SIG-M5 treated with dmso at 0.1 percent for 504 hours (cell line): Measurements from ENCODE around the gene PLXNB1.
"Not testable (repeated sequence)": the region's sequence is repeated elsewhere in the genome, so short reads cannot be mapped to it uniquely, and the experiment has no call there.

Experiments
- DNase-seq: peaks from one replicate; lab custom pipeline; 2025; ENCODE audit not compliant: unreplicated experiment; lab: John Stamatoyannopoulos, UW

The PLXNB1 gene

DNA sequence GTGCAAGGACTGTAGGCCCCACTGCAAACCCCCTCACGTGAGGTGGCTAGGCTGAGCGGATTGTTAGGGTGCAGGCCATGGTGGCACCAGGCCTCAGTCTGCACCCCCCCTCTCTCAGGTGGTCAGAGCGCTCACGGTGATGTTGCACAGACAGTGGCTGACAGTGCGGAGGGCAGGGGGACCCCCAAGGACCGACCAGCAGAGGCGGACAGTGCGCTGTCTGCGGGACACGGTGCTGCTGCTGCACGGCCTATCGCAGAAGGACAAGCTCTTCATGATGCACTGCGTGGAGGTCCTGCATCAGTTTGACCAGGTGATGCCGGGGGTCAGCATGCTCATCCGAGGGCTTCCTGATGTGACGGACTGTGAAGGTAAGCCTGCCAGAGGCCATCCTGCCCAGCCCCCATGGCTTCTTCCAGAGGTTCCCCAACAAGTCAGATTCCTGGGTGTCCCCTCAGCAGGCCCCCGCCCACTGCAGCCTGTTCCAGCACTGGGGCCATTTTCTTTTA, 34.9 kb upstream of the PLXNB1 start:
- DNase-seq, result no peak

DNA sequence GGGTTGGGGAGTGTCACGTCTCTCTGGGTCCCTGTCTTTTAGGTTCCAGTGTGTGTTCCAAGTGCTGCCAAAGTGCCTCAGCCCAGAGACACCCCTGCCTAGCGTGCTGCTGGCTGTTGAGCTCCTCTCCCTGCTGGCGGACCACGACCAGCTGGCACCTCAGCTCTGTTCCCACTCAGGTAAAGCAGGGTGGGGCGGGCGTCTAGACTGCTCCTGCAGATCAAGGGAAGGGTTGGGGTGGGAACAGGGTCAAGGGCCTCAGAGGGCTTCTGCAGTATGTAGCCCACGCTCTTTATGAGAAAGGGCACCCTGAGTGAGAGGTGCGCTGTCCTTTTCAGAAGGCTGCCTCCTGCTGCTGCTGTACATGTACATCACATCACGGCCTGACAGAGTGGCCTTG, 33.8 kb upstream of the PLXNB1 start:
- no peak for DNase-seq

DNA sequence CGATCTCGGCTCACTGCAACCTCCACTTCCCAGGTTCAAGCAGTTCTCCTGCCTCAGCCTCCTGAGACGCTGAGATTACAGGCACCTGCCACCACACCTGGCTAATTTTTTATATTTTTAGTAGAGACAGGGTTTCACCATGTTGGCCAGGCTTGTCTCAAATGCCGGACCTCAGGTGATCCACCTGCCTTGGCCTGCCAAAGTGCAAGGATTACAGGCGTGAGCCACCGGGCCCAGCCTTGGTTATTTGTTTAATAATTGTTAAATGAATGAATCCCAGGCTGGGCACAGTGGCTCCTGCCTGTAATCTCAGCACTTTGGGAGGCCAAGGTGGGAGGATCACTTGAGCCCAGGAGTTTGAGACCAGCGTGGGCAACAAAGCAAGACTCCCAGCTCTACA, 31.9 kb upstream of the PLXNB1 start:
- not testable (repeated sequence) for DNase-seq

DNA sequence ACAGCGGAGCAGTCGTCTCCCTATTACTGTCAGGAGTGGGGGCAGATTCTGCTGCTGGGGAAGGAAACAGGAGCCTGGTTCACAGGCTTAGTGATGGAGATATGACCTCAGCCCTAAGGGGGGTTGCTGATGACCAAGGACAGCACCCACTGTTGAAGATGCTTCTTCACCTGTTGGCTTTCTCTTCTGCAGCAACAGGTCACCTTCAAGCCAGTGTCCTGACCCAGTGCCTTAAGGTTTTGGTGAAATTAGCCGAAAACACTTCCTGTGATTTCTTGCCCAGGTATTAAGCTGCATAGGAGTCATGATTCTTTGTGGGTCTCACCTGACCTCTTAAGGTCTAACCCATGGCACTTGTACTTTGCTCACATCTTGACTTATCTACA, 30.6 kb upstream of the PLXNB1 start:
- DNase-seq, result no peak

DNA sequence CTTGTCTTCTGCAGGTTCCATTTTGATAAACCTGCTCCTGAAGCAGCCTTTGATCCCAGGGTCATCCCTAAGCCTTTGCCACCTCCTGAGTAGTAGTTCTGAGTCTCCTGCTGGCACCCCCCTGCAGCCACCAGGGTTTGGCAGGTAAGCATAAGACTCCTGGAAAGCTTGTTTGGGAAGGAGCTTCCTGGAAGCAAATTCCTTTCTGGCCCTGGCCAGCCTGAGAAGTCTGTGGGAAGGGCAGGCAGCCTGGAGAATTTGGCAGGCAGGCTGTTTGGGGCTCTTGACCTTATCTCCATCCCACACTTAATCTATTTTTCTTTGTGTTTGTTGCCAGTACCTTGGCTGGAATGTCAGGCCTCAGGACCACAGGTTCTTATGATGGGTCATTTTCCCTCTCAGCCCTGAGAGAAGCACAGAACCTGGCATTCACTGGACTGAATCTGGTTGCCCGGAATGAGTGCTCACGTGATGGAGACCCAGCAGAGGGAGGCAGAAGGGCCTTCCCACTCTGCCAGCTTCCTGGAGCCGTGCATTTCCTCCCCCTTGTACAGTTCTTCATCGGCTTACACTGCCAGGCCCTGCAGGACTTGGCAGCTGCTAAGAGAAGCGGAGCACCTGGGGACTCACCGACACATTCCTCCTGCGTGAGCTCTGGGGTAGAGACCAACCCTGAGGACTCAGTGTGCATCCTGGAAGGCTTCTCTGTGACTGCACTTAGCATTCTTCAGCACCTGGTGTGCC, 30.1 kb upstream of the PLXNB1 start:
- DNase-seq, result no peak

DNA sequence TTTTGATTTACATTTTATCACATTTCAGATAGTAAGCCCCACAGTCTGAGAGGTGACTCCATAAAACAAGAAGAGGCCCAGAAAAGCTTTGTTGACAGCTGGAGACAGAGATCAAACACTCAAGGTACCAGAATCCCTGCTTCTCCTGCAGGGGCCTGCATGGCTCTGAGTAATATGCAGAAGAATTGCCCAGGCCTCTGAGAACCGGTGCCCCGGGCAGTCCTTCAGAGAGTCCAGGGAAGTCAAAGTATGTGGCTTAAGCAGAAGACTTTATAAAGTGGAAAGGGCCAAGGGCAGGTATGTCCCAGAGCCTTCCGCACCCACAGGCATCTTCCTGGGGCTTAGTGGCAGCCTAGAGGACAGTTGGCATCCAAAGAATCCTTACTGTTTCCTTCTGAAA, 29.4 kb upstream of the PLXNB1 start:
- DNase-seq, result no peak

DNA sequence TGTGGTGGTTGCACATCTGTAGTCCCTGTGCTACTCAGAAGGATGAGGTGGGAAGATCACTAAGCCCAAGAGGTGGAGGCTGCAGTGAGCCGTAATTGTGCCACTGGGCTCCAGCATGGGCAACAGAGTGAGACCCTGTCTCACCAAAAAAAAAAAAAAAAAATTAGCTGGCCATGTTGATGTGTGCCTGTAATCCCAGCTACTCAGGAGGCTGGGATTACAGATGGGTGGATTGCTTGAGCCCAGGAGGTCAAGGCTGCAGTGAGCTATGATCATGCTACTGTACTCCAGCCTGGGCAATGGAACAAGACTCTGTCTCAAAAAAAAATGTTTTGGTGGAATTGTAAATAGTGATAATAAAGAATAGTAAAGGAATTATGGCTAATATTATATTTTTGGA, 26.6 kb upstream of the PLXNB1 start:
- no peak for DNase-seq

DNA sequence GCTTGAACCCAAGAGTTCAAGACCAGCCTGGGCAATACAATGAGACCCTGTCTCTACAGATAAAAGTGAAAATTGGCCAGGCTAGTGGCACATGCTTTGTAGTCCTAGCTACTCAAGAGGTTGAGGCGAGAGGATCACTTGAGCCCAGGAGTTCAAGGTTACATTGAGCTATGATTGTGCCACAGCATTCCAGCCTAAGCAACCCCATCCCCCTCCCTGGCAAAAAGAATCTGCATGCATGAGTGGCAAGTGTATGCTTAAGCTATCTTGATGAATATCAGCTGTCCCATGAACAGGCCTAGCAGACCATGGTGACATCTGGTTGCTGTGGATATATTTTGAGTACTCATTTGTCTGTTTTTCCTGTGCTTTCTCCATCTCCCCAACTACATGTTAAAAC, 21.4 kb upstream of the PLXNB1 start:
- no peak for DNase-seq

DNA sequence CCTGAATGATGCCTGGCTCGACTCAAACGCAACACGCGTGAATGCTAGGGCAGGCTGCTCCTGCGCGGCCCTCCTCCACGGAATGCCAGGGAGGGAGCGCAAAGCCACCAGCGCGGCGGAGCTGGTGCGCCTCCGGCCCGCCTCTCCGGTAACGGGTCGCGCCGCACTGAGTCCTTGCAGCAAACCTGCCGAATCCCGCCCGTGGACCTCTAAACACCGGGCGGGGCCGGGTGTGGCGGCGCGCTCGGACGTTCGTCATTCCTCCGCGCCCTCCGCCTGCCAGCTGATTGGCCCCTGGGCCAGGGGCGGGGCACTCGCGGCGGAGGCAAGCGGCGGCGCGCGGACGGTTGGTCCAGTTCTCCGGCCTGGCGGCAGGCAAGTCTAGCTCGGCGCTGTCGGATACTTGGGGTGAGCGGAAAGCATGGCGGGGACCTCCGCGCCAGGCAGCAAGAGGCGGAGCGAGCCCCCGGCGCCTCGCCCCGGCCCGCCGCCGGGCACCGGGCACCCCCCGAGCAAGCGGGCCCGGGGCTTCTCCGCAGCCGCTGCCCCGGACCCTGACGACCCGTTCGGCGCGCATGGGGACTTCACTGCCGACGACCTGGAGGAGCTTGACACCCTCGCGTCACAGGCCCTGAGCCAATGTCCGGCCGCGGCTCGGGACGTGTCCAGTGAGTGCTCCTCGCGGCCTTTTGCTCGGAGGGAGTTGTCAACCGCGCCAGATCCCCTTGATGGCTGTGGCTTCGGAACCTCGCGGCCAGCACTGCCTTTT, 16.7 kb upstream of the PLXNB1 start, which contains the start of gene ATRIP:
TSS of gene ATRIP (plus strand) at position 313 of the 769 bp plus-strand sequence. CDS start at position 422, 109 bp downstream.
- peak; percentile 85 for DNase-seq

DNA sequence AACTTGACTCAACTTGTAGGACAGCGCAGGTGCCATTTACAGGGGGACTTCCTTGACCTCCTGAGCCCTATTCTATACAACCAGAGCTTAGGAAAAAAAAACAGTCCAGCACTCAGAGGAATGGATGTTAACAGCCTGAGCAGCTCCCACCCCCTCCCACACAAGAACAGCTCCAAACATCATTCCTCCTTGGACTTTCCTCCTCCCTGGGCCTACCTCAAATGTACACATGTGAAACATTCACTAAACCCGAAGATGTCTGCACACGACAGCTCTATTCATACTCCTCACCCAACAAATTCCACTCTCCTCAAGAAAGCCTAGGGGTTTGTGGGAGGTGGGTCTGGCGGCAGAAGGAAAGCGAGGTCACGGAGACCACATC, 16.1 kb upstream of the PLXNB1 start:
- no peak for DNase-seq

DNA sequence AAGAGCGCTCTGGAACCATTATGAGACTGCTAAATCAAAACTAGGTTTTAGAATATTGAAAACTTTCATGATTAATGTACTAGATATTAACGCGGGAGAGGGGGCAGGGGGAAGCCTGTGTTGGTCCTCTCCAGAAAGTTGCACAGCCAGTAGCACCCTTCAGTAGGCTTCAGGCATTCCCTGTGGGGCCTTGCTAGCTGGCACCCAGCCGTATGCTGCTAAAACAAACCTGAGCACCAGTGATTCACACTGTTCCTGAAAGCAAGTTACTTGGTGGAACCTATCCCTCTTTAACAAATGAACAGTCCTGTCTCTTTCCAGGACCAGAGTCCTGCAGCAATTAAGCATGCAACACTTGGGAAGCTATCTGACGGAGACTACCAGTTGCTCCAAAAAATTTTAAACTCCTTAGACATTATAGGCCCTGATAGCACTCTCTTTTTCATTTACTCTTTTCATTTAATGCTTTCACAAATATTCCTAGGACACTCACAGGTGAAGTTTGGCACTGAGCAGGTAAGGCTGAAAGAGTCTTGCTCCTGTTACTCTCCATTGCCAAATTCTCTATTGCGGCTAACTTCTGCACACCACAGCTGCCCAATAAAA, 15.5 kb upstream of the PLXNB1 start:
- DNase-seq, result no peak

DNA sequence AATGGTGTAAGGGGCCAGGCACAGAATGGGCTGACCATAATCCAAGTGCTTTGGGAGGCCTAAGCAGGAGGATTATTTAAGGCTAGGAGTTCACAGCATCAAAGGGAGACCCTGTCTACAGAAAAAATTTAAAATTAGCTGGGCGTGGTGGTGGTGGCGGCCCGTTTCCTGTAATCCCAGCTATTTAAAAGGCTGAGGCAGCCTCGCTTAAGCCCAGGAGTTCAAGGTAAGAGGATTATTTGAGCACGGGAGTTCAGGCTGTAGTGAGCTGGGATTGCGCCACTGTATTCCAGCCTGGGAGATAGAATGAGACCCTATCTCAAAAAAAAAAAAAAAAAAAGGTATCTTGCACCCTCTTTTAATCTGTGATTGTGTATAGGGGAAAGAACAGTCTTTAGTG, 12.1 kb upstream of the PLXNB1 start:
- DNase-seq, result no peak

DNA sequence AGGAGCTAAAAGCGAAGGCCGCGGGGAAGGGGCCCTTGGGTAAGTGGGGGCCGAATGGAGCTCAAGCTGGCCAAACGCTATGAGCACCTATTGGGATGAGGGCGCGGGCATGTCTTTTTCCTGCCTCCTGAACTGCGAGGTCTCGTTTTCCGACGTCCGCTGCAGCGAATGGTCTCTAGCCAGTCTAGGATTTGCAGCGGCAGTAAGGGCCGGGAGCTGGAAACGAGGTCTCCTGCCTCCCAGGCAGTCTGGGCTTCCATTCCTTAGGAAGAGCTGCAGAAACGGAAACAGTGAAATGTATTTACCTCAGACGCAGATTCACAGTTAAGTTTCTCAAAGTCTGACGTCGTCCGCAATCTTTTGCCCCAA, 10.7 kb upstream of the PLXNB1 start:
- DNase-seq, result no peak

DNA sequence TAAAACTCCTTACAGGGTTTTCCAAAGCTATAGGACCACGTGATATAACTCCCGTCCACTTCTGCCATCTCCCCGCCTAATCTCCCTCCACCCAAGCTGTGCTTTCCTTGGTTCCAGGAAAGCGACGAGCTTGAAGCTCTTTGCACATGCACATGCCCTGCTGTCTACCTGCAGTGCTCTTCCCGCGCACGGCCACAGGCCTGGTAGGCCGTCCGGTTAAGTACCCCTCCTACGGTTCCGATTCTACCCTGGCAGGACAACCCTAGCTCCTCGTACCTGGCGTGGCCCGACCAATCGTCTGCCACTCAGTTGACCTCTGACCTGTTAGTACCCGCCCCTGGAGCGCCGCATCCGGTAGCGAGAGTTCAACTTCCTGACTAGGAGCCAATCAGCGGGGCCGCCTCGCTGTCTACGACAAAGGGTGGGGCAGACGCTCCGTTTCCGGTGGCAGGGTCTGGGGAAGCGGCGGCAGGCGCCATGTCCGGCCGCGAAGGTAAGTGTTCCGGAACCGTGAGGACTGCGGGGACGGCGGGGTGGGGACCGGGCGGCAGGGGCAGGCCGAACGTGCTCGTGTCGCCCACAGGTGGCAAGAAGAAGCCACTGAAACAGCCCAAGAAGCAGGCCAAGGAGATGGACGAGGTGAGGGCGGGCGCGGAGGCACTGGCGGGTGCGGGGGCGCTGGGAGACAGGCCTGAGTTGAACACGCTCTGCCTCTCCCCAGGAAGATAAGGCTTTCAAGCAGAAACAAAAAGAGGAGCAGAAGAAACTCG, 10.1 kb upstream of the PLXNB1 start, which contains the start of the genes CCDC51 and TMA7:
TSS of gene CCDC51 (minus strand) at position 300 of the 770 bp plus-strand sequence. CDS start 4,991 bp downstream, outside the sequence.
TSS of gene TMA7 (plus strand) at position 438 of the 770 bp plus-strand sequence. CDS start at position 478, 40 bp downstream.
- DNase-seq, result peak; percentile 97

DNA sequence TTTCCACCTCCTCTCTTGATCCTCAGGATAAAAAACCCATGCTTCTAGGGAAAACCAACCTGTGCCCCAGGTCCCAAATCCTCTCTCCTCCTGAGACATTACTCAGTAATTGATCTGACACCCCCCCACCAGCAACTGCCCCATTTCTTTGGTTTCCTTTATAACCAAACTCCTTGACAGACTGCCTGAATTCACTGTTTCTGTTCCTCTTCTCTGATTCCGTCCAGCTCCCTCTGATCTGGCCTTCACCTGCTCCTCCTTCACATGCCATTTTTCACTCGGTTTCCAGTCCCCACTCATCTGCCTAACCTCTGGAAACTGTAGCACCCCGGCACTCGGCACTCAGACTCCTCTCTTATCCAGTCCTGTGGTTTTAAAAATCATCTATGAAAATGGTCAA, 7.9 kb upstream of the PLXNB1 start:
- peak; percentile 36 for DNase-seq

DNA sequence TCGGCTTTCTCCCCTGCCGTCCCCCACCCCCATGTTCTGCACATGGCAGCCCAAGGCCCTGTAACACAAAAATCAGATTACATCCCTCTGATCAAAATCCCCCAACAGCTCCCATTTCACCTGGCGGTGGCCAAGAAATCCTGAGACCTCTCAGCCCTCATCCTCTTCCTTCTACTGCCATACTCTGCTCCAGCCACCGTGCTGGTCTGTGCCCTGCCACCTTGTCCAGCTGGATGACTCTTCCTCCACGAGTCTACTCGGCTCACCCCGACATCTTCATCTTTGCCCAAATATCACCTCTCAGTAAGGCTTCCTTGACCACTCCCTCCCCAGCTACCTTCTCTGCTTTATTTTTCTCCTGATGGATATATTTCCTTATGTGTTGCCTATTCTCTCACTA, 7.0 kb upstream of the PLXNB1 start:
- no peak for DNase-seq

DNA sequence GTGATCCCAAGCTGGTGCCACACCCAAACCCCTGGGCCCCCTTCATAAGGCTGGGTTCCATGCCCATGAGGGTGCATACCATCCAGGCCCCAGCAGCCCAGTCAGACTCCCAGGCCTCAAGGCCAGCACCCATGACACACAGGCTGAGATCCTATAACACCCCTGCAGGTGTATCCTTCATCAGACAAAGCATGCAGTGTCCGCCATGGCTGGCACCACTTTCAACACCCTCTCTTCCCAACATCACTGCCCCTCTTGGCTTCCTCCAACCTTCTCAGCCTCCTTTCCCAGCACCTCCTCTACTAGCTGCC, 6.5 kb upstream of the PLXNB1 start:
- DNase-seq, result no peak

DNA sequence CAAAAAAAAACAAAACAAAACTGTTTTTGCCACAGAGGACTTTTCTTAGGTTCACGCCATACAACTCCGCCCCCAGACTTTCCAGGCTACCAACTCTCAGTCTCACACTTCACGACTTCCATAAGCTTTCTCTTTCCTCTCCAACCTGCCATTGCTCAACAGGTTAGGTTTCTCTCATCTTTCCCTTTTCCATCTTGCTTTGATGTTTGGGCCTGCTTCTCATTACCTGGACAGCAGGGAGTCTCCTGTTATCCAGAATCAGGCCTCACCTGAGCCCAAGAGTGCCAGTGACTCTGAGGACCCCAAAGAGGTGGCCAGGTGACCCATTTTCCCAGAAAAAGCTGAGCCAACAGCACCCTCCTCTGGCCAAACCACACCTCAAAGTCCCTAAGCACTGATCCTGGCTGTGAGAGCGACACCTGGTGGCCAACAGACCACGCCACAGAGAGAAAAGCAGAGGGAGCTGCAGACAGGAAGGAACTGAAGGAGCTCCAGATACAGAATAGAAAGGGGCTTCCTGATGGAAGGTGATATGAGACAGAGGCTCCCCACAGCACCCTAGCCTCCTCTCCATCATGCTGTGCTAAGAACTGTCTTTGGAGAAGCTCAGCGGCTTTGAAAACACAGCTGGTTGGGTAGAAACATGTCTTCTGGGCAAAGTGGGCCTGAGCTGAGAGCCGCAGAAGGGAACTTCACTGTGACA, 6.0 kb upstream of the PLXNB1 start:
- DNase-seq, result peak; percentile 84

DNA sequence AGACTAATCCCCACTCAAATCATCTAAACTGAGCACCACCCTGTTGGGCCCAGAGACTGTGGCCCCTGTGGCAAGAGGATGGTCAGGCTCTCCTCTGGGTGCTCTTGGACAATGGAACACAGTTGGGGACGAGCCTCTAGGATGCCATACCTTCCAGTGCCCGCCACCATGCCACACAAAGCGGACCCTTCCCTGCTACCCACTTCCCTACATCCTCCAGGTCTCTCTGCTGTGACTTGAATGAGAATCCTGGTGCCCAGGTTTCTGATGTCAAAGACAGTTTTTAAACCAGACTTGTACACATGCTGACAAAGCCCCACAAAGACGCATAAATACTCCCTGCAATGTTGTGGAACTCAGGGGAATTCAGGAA, 5.3 kb upstream of the PLXNB1 start:
- no peak for DNase-seq

DNA sequence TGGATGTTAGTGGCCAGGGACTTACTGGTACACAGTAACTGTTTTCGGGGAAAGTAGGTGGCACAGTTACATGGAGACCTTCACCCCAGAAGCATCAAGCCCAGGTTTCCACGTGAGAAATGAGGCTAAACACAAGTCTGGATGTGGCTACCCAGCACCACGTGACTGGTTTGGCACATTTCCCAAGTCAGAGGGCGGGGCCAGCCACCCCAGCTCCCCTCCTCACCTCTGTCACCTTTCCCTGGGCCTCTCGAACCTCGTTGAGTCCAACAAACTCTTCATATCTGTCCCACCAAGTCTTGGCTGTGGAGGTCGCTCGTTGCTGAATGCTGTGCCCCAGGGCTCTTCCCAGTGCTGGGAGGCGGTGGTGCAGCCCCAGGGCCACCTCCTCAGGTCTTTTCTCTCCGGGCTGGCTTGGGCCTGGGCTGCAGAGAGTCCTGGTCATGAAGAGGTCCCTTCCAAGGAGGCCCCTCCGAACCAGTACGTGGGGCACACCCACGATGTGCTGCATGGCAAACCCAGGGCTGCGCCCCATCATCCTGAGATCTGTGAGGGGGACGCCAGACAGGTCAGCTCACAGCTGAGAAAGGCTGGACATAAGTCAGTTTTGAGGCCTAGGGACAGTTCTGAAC, 4.8 kb upstream of the PLXNB1 start:
- DNase-seq, result no peak
